ENCODE measurements around the gene ARMH3.
"Not testable (repeated sequence)": the region's sequence is repeated elsewhere in the genome, so short reads cannot be mapped to it uniquely, and the experiment has no call there.

ARMH3 gene, protein sequence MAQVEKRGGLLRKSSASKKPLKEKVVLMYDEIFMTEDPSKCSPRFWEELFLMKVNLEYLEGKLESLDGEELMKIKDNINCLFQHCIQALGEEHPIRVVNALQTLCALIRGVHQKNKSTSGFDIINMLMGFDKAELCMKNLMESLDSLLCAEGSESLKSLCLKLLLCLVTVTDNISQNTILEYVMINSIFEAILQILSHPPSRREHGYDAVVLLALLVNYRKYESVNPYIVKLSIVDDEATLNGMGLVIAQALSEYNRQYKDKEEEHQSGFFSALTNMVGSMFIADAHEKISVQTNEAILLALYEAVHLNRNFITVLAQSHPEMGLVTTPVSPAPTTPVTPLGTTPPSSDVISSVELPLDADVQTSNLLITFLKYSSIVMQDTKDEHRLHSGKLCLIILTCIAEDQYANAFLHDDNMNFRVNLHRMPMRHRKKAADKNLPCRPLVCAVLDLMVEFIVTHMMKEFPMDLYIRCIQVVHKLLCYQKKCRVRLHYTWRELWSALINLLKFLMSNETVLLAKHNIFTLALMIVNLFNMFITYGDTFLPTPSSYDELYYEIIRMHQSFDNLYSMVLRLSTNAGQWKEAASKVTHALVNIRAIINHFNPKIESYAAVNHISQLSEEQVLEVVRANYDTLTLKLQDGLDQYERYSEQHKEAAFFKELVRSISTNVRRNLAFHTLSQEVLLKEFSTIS

DNA sequence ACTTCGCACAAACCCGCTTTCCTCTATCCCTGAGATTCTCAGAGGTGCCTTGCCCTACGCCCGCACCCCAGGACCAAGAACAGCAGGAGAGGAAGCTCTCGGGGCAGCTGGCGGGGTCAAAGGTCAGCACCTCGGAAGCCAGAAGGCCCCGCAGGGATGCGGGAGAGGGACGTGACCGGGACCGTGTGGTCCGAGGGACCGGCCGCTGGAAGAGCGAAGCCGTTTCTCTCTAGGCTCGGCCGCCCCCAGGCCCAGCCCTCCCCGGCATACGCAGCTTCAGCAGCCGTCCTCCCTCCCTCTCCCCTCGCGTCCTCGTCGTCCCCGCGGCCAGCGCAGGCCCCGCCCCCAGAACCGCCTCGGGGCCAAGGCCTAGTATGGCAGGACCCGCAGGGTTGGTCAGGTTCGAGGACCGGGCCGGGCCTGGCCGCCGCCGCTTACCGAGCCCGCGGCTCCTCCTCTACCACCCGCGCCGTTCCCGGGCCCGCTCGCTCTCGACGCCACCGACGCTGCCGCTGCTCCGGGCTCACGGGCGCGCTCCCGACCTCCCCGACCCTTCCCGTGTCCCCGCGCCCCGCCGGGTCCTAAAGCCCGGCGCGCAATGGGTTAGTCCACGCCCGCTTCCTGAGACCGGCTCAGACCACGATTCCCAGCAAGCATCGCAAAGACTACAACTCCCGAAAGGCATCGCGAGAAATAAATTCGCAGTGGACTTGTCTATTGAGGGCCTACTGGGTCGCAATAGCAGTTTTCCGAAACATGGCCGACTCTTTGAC is at the start of gene ARMH3:
Gene ARMH3 (minus strand): TSS at position 527 of the 773 bp plus-strand sequence. CDS start 16,059 bp downstream, outside the sequence.
- DNase-seq (ENCODE audit: low read depth) = peak; percentile 94

DNA sequence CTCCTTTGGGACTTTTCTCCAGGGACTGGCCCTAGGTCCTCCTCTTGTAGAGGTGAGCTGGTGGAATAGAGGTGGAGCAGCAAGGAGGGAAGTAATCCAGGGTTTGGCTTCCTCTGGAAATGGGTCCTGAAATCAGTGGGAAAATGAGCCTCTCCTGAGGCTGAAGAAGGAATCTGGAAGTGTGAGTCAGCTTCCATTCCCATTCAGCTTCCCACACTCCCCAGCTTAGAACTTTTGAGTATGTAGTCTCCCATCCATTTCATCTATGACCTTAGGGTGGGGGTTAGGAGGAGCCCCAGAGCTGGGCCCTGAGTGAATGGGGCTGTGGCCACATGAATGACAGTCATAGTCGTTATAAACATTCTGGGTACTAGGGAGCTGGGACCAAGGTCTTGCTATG is 46.4 kb upstream of the ARMH3 start:
- DNase-seq (ENCODE audit: low read depth) = no peak

DNA sequence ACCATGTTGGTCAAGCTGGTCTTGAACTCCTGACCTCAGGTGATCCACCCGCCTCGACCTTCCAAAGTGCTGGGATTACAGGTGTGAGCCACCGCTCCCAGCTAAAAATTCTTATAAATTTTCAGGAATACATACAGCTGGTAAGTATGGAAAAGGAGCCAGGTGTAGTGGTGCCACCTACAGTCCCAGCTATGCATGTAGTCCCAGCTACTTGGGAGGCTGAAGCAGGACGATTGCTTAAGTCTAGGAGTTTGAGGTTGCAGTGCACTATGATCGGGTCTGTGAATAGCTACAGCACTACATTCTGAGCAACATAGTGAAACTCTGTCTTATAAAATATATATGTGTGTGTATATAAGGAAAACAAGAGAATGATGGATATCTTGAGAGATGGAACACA is 45.2 kb upstream of the ARMH3 start:
- DNase-seq (ENCODE audit: low read depth) = no peak

DNA sequence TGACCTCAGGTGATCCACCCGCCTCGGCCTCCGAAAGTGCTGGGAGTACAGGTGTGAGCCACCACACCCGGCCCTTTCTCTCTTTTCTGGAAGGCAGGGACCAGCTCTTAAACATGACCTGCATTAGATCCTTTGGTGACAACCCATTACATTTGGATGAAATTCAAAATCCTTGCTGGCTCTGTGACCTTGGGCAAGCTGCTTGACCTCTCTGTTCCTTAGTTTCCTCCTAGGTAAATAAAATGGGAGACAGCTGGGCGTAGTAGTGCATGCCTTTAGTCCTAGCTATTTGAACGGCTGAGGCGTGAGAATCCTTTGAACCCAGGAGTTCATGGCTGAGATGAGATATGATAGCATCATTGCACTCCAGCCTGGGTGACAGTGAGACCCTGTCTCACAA is 40.5 kb upstream of the ARMH3 start:
- DNase-seq (ENCODE audit: low read depth) = no peak

DNA sequence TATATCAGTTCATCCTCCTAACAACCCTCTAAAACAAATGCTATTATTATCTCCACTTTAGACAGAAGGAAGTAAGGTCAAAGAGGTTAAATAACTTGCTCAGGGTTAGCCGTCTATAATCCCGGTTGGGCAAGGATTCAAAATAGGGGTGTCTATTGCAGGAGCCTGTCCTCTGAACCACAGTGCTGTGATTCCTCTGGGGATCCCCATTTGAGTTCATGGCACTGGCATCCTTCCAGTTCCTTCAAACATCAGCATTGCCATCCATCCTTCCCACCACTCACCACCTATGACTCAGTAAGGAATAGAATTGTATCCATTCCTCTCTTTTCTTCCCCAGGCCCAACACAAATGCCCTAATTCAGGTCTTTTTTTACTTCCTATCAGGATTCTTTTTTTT is 34.8 kb upstream of the ARMH3 start:
- no peak for DNase-seq (ENCODE audit: low read depth)

DNA sequence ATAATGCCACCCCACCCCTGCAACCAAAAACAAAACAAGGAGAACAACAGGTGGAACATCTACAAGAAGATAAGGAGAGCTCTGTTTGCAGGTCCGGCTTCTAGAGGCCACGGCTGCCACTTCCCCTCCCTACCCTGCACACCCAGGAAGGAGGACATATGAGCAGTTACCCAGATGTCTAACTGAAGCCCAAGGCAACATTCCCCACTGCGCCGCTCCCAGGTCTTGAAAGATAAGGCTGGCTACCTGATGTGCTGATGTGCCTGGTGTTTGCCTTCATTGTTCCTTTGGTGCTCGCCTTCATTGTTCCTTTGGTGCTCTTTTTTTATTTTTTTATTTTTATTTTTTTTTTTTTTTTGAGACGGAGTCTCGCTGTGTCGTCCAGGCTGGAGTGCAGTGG is 30.2 kb upstream of the ARMH3 start:
- DNase-seq (ENCODE audit: low read depth) = no peak

DNA sequence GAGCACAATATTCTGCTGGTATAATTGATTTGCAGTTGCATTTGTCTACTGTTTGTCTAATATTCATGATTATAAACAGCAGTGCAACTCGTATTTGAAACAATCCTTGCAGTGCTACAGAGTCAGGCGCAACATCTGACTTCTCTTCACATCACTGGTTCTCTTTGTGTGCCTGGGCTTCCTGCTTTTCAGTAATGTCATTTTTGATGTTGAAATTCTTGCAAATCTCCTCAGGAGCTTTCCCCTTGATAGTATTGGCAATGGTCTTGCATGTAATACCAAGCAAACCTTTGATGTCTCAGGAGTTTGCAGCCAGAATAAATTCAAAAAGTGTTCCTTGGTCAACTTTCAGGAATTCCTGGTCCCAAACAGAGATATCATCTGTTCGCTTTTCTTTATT is 29.4 kb upstream of the ARMH3 start:
- no peak for DNase-seq (ENCODE audit: low read depth)

DNA sequence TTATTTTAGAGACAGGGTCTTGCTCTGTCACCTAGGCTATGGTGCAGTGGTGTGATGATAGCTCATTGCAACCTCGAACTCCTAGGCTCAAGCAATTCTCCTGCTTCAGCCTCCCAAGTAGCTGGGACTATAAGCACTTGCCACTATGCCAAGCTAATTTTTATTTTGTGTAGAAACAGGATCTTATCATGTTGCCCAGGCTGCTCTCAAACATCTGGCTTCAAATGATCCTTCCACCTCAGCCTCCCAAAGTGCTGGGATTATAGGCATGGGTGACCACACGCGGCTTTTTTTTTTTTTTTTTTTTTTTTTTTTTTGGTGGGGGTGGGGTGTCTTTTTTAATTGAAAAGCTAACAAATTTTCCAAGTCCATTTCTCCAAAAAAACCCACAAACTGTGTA is 27.6 kb upstream of the ARMH3 start:
- no peak for DNase-seq (ENCODE audit: low read depth)

DNA sequence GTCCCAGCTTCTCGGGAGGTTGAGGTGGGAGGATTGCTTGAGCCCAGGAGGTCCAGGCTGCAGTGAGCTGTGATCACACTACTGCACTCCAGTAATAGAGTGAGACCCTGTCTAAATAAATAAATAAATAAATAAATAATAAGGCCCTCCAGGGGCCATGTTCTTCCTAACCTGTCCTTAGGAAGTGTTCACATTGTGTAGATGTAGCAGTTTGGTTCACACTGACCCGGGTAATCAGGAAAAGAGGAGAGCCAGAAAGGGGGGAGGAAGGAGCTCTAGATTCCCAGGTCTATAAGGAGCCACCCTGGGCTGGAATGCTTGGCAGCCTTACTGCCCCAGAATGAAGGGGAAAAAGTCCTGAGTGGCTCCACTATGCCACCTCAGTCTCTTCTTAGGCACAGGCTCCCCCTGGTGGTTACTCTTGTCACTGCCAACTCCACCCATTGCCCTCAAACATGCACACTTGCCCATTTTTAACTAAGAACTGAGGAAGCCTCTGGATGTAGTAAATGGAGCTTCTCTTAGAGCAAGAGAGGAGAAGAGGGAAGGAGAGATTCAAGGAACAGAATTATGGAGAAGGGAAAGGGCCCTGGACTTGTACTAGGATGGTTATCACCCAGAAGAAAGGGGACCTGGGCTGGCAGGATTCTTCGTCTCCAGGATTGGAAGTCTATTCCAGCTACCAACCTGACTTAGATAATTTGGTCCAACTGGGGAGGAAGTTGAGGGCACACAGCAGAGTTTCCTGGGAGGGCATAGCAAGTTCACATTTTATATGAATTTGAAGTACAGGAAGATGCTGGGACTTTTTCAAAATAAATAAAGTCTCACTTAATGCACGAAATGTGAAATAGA is 16.9 kb upstream of the ARMH3 start:
- DNase-seq (ENCODE audit: low read depth) = no peak

DNA sequence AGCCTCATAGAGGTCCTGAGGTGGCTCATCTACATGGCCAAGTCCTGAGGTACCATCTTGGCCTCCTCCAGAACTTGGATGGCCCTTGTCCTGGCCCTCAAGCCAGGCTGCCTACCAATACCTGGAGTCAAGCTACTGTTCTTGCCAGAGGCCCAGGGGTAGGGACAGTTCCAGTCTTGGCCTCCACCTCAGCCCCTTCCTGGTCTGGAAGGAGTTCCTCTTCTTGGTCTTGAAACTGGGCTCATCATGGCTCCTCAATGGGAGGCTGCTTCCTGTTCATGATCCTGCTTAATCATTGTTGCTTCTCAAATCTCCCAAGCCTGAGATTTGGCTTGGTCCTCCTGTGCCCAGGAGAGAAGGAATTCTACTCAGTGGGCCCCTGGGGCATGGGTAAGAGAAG is 13.1 kb upstream of the ARMH3 start:
- no peak for DNase-seq (ENCODE audit: low read depth)

DNA sequence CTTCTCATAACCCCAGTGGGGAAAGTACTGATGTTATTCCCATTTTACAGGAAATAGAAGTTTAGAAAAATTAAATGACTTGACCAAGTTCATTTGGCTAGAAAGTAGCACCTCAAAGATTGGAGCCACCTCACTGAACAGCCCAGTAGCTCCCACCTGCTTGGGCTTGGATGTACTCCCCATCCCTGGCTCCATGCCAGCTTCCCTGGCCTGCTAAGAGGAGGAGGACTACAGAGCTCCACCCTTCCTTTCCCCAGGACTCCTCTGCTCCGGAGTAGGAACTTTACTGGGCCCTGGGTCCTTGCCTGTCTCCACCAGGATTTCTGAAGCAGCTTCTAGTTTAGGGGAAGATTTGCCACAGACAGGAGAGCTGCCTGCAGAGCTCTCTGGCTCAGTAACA is 12.2 kb upstream of the ARMH3 start:
- DNase-seq (ENCODE audit: low read depth) = no peak

DNA sequence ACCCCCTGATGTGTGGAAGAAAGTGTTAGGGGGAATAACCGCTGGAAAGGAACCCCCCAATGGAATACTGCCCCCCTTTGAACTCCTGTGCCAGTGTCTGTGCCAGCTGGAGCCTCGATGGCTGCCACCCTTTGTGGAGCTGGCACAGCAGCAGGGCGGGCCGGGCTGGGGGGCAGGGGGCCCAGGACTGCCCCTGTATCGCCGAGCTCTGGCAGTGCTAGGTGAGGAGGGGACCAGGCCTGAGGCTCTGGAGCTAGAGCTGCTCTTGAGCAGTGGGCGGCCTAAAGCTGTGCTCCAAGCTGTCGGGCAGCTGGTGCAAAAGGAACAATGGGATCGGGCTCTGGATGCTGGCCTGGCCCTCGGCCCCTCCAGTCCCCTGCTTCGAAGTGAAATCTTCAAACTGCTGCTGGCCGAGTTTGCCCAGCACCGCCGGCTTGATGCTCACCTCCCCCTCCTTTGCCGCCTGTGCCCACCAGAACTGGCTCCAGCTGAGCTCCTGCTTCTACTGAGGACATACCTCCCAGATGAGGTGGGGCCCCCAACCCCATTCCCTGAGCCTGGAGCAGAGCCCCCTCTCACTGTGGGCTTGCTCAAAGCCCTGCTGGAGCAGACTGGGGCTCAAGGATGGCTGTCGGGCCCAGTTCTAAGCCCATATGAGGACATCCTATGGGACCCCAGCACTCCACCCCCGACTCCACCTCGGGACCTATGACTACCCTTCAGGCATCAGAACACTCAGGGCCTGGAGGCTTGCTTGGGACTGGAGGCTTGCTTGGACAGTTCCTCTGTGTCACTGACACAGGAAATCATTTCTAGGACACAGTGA is 11.3 kb upstream of the ARMH3 start:
- DNase-seq (ENCODE audit: low read depth) = no peak

DNA sequence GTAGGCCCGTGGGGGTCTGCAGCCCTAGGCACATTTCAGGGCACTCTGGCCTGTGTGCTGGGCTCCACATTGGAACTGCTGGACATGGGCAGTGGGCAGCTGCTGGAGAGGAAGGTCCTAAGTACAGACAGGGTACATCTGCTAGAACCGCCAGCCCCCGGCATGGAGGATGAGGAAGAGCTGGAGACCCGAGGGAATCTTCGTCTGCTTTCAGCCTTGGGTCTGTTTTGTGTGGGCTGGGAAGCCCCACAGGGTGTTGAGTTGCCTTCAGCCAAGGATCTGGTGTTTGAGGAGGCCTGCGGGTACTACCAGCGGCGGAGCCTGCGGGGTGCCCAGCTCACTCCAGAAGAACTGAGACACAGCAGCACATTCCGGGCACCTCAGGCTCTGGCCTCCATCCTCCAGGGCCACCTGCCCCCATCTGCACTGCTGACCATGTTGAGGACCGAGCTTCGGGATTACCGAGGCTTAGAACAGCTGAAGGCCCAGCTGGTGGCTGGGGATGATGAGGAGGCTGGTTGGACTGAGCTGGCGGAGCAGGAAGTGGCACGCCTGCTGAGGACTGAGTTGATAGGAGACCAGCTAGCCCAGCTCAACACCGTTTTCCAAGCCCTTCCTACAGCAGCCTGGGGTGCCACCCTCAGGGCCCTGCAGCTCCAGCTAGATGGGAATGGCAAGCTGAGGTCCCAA is 10.6 kb upstream of the ARMH3 start:
- DNase-seq (ENCODE audit: low read depth) = no peak

DNA sequence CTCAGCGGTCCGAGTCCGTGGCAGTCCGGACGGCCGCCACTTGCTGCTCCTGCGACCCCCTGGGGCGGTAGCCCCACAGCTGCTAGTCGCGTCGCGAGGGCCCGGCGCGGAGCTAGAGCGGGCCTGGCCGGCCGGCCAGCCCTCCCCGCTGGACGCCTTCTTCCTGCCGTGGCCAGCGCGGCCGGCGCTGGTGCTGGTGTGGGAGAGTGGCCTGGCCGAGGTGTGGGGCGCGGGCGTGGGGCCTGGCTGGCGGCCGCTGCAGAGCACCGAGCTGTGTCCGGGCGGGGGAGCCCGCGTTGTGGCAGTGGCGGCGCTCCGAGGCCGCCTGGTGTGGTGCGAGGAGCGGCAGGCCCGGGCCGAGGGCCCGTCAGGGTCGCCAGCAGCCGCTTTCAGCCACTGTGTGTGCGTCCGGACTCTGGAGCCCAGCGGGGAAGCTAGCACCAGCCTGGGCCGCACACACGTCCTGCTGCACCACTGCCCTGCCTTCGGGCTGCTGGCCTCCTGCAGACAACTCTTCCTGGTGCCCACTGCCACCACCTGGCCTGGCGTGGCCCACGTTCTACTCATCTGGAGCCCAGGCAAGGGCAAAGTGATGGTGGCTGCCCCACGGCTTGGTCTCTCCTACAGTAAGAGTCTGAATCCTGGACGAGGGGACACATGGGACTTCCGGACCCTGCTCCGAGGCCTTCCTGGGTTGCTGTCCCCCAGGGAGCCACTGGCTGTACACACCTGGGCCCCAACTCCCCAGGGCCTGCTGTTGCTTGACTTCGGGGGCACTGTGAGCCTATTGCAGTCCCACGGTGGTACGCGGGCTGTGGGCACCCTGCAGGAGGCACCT is 9.8 kb upstream of the ARMH3 start:
- DNase-seq (ENCODE audit: low read depth) = no peak

DNA sequence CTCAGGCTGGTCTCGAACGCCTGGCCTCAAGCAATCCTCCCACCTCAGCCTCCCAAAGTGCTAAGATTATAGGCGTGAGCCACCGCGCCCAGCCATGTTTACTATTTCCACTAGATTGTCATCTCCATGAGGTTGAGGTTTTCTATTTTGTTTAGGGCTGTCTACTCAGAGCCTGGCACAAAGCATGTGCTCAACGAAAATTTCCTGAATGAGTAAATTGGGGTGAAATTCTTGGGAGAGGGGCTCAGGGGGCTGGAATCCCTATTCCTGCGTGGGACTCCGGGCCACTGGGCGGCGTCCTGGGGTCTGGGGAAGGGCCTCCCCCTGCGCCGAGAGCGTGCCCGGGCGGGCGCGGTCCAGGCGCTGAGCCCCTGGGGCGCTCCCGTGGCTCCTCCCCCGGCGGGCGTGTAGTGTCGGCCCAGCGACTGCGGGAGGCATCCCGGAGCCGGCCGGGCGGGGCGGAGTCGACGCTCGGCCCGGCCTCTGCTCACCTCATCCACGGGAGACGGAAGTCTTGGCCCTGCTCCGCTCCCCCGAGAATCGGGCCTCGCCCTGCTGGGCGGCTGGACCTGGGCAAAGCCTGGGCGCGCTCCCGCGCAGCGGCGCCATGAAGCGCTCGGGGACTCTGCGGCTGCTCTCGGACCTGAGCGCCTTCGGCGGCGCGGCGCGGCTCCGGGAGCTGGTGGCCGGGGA is 9.0 kb upstream of the ARMH3 start, which contains the start of gene HPS6:
Gene HPS6 (plus strand): TSS at position 482 of the 693 bp plus-strand sequence. CDS start 126 bp downstream, at position 608.
- peak; percentile 66 for DNase-seq (ENCODE audit: low read depth)

DNA sequence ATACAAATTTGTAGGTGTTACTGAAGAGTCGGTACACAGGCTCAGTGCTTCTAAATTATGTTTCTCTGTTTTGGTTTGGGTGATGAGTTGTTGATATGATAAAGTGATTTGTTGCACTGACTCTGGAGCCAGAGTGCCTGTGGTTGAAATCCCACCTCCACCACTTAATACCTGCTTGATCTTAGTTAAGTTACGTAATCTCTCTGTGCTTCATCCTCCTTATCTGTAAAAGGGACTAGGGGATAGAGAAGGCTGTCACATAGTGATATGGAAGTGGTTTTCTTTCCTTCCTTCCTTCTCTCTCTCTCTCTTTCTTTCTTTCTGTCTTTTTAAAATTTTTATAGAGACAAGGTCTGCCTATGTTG is 8.5 kb upstream of the ARMH3 start:
- no peak for DNase-seq (ENCODE audit: low read depth)

DNA sequence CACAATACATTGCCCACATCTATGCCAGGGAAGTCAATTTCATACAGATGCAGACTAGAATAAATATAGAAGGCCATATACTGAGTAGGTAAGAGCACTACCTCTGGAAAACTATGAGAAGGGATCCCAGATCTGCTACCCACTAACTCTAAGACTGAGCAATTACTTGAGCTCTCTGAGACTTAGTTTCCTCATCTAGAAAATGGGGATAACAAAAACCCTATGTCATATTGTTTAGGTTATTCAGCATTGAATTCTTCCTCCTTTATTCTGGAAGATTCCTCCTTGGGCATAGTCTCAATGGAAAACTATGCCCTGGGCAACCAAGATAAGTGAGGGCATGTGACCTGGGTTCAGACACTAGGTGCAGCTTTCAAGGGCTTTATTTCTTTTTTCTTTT is 4.0 kb upstream of the ARMH3 start:
- DNase-seq (ENCODE audit: low read depth) = no peak

DNA sequence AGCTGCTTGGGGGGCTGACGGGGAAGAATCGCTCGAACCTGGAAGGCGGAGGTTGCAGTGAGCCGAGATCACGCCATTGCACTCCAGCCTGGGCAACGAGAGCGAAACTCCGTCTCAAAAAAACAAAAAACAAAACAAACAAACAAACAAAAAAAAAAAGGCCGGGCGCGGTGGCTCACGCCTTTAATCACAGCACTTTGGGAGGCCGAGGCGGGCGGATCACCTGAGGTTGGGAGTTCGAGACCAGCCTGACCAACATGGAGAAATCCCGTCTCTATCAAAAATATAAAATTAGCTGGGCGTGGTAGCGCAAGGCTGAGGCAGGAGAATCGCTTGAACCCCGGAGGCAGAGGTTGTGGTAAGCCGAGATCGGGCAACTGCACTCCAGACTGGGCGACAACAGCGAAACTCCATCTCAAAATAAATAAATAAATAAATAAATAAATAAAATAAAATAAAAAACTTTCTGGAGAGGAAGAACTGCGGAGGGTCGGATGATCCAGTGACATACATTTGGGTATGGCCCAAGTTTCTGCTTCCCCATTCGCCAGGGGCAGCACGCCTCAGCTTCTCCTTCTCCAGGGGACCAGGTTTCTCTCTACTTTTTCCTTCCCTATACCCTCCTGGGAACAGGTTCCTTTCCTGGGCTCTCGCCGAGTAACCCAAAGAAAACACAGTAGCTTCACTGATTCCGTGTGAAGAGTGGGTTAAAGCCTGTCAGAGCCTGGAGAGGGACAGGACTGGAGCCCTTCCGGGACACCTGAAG is 909 bp downstream of the ARMH3 start:
- DNase-seq (ENCODE audit: low read depth) = not testable (repeated sequence)
